ACC112 (cell line): ENCODE measurements around the gene DPP6.

Experiments used
- H2AFZ ChIP-seq: fragments of 200-600 bp; sonication (generic); one replicate; pipeline ENCODE4 v1.6.0; 2017; ENCODE audit warnings: antibody characterized with exemption, low read length; ENCODE audit not compliant: unreplicated experiment
- H3K27ac ChIP-seq: fragments of 200-600 bp; sonication (generic); 2 replicates; pipeline ENCODE4 v1.5.1; 2014; ENCODE audit warnings: low read depth, mild to moderate bottlenecking, antibody characterized with exemption, low read length, moderate library complexity
- H3K27me3 ChIP-seq: fragments of 200-600 bp; sonication (generic); 2 replicates; pipeline ENCODE4 v1.6.1; 2014; ENCODE audit warnings: mild to moderate bottlenecking, antibody characterized with exemption, low read length, moderate library complexity, mixed read lengths; ENCODE audit not compliant: insufficient read depth
- H3K36me3 ChIP-seq: fragments of 200-600 bp; sonication (generic); 2 replicates; pipeline ENCODE4 v1.6.1; 2016; ENCODE audit warnings: mild to moderate bottlenecking, antibody characterized with exemption, low read length, moderate library complexity, mixed read lengths; ENCODE audit not compliant: insufficient read depth
- H3K4me1 ChIP-seq: fragments of 200-600 bp; sonication (generic); one replicate; pipeline ENCODE4 v1.6.1; 2016; ENCODE audit warnings: low read length, mixed read lengths; ENCODE audit not compliant: insufficient read depth, unreplicated experiment, control insufficient read depth
- H3K4me3 ChIP-seq: fragments of 200-600 bp; sonication (generic); 2 replicates; pipeline ENCODE4 v1.5.1; 2014; ENCODE audit warnings: mild to moderate bottlenecking, low read depth, low read length
- H3K79me2 ChIP-seq: fragments of 200-600 bp; sonication (generic); one replicate; pipeline ENCODE4 v1.6.0; 2016; ENCODE audit warnings: low read length; ENCODE audit not compliant: control insufficient read depth, unreplicated experiment, insufficient read depth

Gene DPP6

DNA sequence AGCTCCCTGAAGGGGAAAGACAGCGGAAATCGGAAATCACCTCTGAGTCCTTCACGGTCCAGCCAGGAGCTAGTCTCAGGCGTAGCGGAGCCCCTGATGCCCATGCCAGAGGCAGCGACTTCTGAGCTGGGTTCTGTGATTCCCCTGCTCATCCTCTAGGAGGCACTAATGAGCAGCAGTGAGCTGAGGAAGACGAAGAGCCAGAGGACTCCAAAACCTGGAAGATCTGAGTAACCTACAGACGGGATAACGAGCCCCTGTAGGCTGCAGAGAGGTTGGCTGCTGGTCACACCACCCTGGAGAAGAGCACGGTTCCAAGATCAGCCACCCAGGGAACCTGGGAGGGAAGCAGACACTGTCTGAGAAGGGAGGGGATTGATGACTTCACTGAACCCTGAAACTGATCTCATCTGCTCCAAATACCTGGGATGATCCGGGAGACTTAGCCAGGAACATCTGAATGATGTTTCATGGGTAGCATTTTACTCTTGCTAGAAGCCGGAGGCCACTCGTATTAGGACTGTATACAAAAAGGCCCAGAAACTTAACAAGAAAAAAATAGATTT, 646.6 kb downstream of the DPP6 start:
- no peak overlapping the region for H3K27ac ChIP-seq
- no peaks in the 10 kb centered on the region for H3K27me3 ChIP-seq
- no peaks in the 10 kb centered on the region for H3K36me3 ChIP-seq
- no peak overlapping the region for H3K4me3 ChIP-seq
- no peaks in the 10 kb centered on the region for H3K4me1 ChIP-seq
- H3K79me2 ChIP-seq = no peaks in the 10 kb centered on the region
- no peak overlapping the region for H2AFZ ChIP-seq

DNA sequence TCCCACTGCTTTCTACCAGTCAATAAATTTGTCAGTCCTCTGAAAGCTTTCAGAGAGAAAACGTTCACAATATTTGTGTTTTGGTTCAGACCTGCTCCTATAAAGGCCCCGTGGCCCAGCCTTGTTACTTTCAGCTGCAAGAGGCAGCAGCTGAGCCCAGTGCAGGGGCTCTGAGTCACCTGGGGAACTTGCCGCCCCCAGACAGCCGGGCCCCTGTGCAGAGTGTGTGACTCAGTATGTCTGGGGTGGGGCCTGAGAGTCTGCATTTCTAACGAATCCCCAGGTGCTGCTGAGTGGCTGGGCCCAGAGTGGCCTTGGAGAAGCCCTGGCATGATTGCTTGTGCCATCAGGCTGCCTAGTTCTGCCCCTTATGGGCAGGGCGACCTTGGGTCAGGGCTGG, 647.2 kb downstream of the DPP6 start:
- Histone ChIP-seq H3K27ac (no peak overlapping the region), H3K4me3 (no peak overlapping the region), H3K36me3 (no peaks in the 10 kb centered on the region), H3K4me1 (no peaks in the 10 kb centered on the region), H3K27me3 (no peaks in the 10 kb centered on the region), H3K79me2 (no peaks in the 10 kb centered on the region), H2AFZ (no peak overlapping the region)

DNA sequence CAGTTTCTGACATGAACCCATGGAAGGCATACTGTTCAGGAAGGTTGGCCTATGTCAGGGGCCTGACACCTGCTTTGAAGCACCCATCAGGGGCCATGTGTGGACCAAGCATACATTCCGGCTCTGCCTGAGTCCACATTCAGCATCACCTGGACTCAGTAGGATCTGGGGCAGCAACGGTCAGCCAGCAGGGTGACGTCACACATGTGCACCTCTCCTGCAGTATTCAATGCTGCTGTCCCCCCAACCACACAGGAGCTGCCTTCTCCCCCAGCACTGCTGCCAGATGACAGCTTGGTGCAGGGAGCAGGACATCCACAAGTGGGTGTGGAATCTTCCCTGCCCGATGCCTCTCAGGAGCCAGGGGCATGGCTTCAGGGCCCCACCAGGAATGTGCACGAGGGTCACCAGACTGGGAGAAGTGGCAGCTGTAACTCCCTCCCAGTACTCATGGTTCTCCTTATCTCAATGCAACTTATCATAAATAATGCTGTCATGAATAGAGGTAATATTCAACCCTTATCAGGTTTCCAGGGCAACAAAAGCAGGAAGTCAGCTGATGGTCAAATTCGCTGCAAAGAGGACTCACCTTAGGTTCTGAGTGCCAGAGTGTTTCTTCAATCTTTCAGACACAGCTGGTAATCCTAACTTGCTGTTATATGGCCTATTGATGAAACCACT, 657.8 kb downstream of the DPP6 start:
- H3K27me3 ChIP-seq = no peaks in the 10 kb centered on the region
- H3K4me3 ChIP-seq = no peak overlapping the region
- no peaks in the 10 kb centered on the region for H3K4me1 ChIP-seq
- no peak overlapping the region for H3K27ac ChIP-seq
- no peak overlapping the region for H2AFZ ChIP-seq
- H3K36me3 ChIP-seq = no peaks in the 10 kb centered on the region
- H3K79me2 ChIP-seq = no peaks in the 10 kb centered on the region

DNA sequence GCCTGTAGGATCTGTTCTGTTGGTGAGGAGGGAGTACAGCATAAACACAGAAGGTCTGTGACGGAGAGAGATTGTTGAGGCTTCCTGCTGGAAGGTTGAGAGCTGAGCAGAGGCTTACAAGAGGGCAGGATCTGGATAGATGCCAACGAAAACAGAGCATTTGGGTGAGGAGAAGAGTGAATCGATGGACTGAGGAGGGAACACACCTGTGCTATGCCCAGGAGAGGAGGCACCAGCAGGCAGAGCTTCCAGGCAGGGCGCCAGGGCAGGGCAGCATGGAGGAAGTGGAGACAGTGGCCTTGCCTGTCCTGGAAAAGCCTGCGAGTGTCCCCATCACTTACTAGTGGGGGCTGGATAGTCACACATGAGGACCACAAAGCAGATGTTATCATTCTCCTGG, 667.8 kb downstream of the DPP6 start:
- Histone ChIP-seq H3K27ac (no peak overlapping the region), H3K4me3 (no peak overlapping the region), H3K79me2 (no peaks in the 10 kb centered on the region), H2AFZ (no peak overlapping the region), H3K36me3 (no peaks in the 10 kb centered on the region), H3K4me1 (no peaks in the 10 kb centered on the region), H3K27me3 (no peaks in the 10 kb centered on the region)

DNA sequence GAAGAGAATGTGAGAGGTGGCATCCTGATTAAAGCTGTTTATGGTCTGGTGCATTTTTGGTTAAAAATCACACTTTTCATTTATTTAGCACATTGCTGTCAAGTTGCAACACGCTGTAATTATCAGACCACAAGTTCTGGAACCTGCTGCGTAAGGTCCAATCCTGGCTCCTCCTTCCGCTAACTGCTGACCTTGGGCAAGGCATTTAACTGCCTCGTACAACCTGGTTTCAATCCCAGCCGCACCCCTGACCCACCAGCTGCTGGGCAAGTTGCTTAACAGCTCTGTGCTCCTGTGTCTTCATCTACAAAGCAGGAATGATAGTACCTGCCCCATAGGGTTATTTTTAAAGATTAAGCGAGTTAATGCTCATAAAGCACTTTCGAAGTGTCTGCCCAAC, 668.9 kb downstream of the DPP6 start:
- Histone ChIP-seq H3K27ac (no peak overlapping the region), H3K36me3 (no peaks in the 10 kb centered on the region), H3K4me3 (no peak overlapping the region), H3K79me2 (no peaks in the 10 kb centered on the region), H3K27me3 (no peaks in the 10 kb centered on the region), H3K4me1 (no peaks in the 10 kb centered on the region), H2AFZ (no peak overlapping the region)

DNA sequence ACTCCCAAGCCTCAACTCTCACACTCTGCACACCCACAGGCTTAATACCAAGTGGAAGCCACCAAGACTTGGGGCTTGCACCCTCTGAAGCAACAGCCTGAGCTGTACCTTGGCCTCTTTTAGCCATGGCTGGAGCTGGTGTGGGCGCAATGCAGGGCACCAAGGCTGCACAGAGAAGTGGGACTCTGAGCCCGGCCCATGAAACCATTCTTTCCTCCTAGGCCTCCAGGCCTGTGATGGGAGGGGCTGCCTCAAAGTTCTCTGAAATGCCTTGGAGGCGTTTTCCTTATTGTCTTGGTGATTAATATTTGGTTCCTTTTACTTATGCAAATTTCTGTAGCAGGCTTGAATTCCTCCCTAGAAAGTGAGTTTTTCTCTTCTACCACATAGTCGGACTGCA, 674.2 kb downstream of the DPP6 start:
- Histone ChIP-seq H3K79me2 (no peaks in the 10 kb centered on the region), H2AFZ (no peak overlapping the region), H3K4me1 (no peaks in the 10 kb centered on the region), H3K4me3 (no peak overlapping the region), H3K36me3 (no peaks in the 10 kb centered on the region), H3K27ac (no peak overlapping the region), H3K27me3 (no peaks in the 10 kb centered on the region)

DNA sequence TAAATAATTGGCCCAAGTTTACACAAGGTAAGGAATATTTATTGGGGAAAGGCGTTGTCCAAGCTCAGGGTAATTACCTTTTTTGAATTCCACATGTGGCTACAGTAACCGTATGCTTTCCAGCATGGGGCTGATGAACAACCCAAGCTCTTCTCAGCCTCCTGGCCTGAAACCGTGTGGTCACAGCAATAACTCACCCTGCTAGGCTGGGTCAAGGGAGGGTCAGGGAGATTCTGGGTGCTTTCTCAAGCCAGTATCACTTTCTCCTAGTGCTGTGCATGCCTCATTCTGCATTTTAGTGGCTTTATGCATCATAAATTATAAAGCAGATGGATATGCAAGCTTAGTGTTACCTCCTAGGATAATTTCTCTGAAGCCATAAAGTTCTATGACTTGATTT, 676.9 kb downstream of the DPP6 start:
- Histone ChIP-seq H3K4me1 (no peaks in the 10 kb centered on the region), H3K36me3 (no peaks in the 10 kb centered on the region), H3K79me2 (no peaks in the 10 kb centered on the region), H3K4me3 (no peak overlapping the region), H2AFZ (no peak overlapping the region), H3K27me3 (no peaks in the 10 kb centered on the region), H3K27ac (no peak overlapping the region)

DNA sequence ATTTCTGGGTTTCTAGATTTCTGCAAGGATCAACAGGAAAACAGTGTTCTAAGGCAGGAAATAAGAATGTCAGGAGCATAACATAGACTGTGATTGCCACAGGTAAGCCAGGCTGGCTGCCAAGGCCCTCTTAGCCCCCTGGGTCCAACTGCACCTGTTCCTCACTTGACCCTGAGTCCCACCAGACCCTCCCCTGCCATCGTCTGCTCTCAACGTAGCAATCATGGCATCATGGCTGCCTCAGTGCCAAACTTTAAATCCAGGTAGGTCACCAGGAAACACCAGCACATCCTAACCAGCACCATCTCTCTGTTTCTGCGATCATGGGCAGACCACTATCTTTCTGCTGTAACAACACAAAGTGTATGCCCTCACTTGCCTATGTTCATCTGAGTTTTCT, 683.6 kb downstream of the DPP6 start:
- no peaks in the 10 kb centered on the region for H3K27me3 ChIP-seq

DNA sequence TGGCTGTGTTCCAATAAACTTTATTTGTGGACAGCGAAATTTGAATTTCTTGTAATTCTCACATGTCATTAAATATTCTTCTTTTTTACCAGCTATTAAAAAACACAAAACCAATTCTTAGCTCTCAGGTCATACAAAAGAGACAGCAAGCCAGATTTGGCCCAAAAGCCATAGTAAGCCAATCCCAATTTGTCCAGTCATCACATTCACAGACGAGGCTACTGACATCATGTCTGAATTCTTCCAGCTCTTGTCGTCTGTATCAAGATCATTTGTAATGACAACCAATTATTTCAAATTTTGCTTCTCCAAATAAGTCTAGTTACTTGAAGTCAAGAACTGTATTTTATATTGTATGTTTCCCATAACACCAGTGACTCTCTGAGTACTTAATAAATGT, 684.2 kb downstream of the DPP6 start:
- H3K27ac ChIP-seq = no peak overlapping the region
- no peaks in the 10 kb centered on the region for H3K27me3 ChIP-seq
- H3K36me3 ChIP-seq = no peaks in the 10 kb centered on the region
- no peak overlapping the region for H3K4me3 ChIP-seq
- no peaks in the 10 kb centered on the region for H3K4me1 ChIP-seq
- H3K79me2 ChIP-seq = no peaks in the 10 kb centered on the region
- H2AFZ ChIP-seq = no peak overlapping the region

More for the DNA sequence above, 683.6 kb downstream of the DPP6 start:
- Histone ChIP-seq H3K4me3 (no peak overlapping the region), H2AFZ (no peak overlapping the region), H3K79me2 (no peaks in the 10 kb centered on the region), H3K36me3 (no peaks in the 10 kb centered on the region), H3K27ac (no peak overlapping the region), H3K4me1 (no peaks in the 10 kb centered on the region)

DNA sequence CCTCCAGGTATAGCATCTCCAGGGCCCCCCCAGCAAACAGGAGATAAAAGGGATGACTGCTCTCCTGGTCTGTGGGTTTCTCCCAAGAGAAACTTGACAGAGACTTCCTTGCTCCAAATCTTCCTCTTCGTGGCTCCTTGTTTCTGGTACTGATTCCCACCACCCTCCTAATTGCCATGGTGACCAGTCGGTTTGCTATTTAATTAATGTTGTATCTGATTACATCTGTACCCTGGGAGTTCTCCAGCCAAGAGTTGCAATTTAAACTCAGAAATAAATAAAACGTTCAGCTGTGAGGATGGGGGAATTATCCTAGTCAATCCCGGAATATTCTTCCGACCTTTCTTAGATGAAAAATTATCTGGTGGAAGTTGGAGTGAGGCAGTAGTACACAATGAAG, 686.0 kb downstream of the DPP6 start:
- no peak overlapping the region for H3K4me3 ChIP-seq
- no peaks in the 10 kb centered on the region for H3K27me3 ChIP-seq
- no peaks in the 10 kb centered on the region for H3K4me1 ChIP-seq
- H3K79me2 ChIP-seq = no peaks in the 10 kb centered on the region
- H3K36me3 ChIP-seq = no peaks in the 10 kb centered on the region
- H3K27ac ChIP-seq = no peak overlapping the region
- H2AFZ ChIP-seq = no peak overlapping the region

DNA sequence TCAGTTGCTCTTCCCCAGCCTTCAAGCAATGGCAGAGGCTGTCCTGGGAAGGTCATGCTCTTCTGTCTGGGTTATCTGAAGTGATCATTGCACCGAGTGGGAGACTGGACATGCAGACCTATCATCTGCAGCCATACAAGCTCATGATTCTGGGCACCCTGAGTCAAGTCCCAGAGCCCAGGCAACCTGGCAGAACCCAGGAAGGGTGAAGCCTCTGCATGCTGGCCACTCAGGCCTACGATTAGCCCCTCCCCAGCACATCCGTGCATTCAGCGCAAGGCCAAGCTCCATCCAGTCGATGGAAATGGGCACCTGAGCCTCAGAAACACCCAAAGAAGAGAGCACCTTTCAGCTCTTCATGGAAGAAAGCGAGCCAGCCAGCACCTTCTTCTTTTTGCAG, 688.9 kb downstream of the DPP6 start:
- H2AFZ ChIP-seq = no peak overlapping the region
- H3K79me2 ChIP-seq = no peaks in the 10 kb centered on the region
- H3K36me3 ChIP-seq = no peaks in the 10 kb centered on the region
- H3K4me3 ChIP-seq = no peak overlapping the region
- H3K27me3 ChIP-seq = no peaks in the 10 kb centered on the region
- no peaks in the 10 kb centered on the region for H3K4me1 ChIP-seq
- H3K27ac ChIP-seq = no peak overlapping the region
